Neural progenitor cell (in vitro differentiated cells): Measurements from ENCODE around the gene LRRC47. TPM values are rescaled to one million over a fixed set of nuclear protein-coding genes. Genes with fewer than 3 reads are reported as not detected.
A peak's percentile ranks its signal among the peaks of the same experiment; 100 is the strongest.

ENCODE experiments used
- DNase-seq: peaks from one replicate; pipeline ENCODE4 v3.0.0-alpha.2; 2016; ENCODE audit warnings: low spot score
- H2AFZ ChIP-seq: fragments of 200-600 bp; sonication (generic); replicated peaks from 2 replicates; pipeline ENCODE4 v1.6.1; 2016; ENCODE audit warnings: antibody characterized with exemption
- H3F3A ChIP-seq: fragments of 200-600 bp; sonication (generic); 2 replicates; pipeline ENCODE4 v1.6.1; 2016; ENCODE audit warnings: antibody characterized with exemption, low read depth
- H3K27ac ChIP-seq: fragments of 200-600 bp; sonication (generic); 2 replicates; pipeline ENCODE4 v1.5.1; 2016; ENCODE audit warnings: mild to moderate bottlenecking
- H3K27me3 ChIP-seq: fragments of 200-600 bp; sonication (generic); 2 replicates; pipeline ENCODE4 v1.6.1; 2016; ENCODE audit warnings: mild to moderate bottlenecking, moderate library complexity
- H3K36me3 ChIP-seq: fragments of 200-600 bp; sonication (generic); 2 replicates; pipeline ENCODE4 v1.5.1; 2016
- H3K4me1 ChIP-seq: fragments of 200-600 bp; sonication (generic); 2 replicates; pipeline ENCODE4 v1.6.1; 2016; ENCODE audit warnings: mixed run types
- H3K4me2 ChIP-seq: fragments of 200-600 bp; sonication (generic); 2 replicates; pipeline ENCODE4 v1.6.1; 2016
- H3K4me3 ChIP-seq: fragments of 200-600 bp; sonication (generic); 2 replicates; pipeline ENCODE4 v1.5.1; 2016
- H3K79me2 ChIP-seq: fragments of 200-600 bp; sonication (generic); 2 replicates; pipeline ENCODE4 v1.6.1; 2016; ENCODE audit warnings: low read depth
- H3K9ac ChIP-seq: fragments of 200-600 bp; sonication (generic); 2 replicates; pipeline ENCODE4 v1.6.1; 2016
- H3K9me3 ChIP-seq: fragments of 200-600 bp; sonication (generic); 2 replicates; pipeline ENCODE4 v1.5.1; 2016; ENCODE audit warnings: low read depth
- H4K20me1 ChIP-seq: fragments of 200-600 bp; sonication (generic); 2 replicates; pipeline ENCODE4 v1.6.1; 2016; ENCODE audit warnings: low read depth
- H3K27ac Mint-ChIP-seq: 3 replicates; pipeline ENCODE4 v1.8.0; 2021; ENCODE audit warnings: mixed read lengths
- H3K27me3 Mint-ChIP-seq: 2 replicates; pipeline ENCODE4 v1.8.0; 2022; ENCODE audit warnings: low read depth, mild to moderate bottlenecking, inconsistent platforms, moderate library complexity, mixed read lengths; ENCODE audit not compliant: insufficient read depth
- H3K36me3 Mint-ChIP-seq: 3 replicates; pipeline ENCODE4 v1.8.0; 2021; ENCODE audit warnings: mixed read lengths
- H3K4me1 Mint-ChIP-seq: 3 replicates; pipeline ENCODE4 v1.8.0; 2021; ENCODE audit warnings: mixed read lengths
- H3K4me3 Mint-ChIP-seq: 3 replicates; pipeline ENCODE4 v1.8.0; 2021; ENCODE audit warnings: mild to moderate bottlenecking, moderate library complexity, mixed read lengths
- H3K9me3 Mint-ChIP-seq: 3 replicates; pipeline ENCODE4 v1.8.0; 2020; ENCODE audit warnings: mixed read lengths
- EZH2 ChIP-seq: fragments of 200-600 bp; sonication (generic); IDR thresholded peaks from 2 replicates; pipeline ENCODE4 v1.6.1; 2017; ENCODE audit warnings: antibody characterized with exemption, mild to moderate bottlenecking, moderate library complexity
- EZH2phosphoT487 ChIP-seq: fragments of 200-600 bp; sonication (generic); IDR thresholded peaks from 2 replicates; pipeline ENCODE4 v1.6.1; 2017; ENCODE audit warnings: antibody characterized with exemption
- total RNA-seq: library from RNA; depleted of rRNA; stranded (reverse); fragments of >200 nt; gene quantifications from 2 replicates; pipeline ENCODE4 v1.2.3, GENCODE V29; 2015; ENCODE audit warnings: low replicate concordance
- TF ChIP-seq, protein P1 (sequence below): fragments of 200-600 bp; sonication (generic); IDR thresholded peaks from 2 replicates; pipeline ENCODE4 v1.5.1; 2017; ENCODE audit warnings: antibody characterized with exemption, mild to moderate bottlenecking

The LRRC47 gene
- total RNA-seq, 1 donor from 2014 or later: 51.0 TPM

DNA sequence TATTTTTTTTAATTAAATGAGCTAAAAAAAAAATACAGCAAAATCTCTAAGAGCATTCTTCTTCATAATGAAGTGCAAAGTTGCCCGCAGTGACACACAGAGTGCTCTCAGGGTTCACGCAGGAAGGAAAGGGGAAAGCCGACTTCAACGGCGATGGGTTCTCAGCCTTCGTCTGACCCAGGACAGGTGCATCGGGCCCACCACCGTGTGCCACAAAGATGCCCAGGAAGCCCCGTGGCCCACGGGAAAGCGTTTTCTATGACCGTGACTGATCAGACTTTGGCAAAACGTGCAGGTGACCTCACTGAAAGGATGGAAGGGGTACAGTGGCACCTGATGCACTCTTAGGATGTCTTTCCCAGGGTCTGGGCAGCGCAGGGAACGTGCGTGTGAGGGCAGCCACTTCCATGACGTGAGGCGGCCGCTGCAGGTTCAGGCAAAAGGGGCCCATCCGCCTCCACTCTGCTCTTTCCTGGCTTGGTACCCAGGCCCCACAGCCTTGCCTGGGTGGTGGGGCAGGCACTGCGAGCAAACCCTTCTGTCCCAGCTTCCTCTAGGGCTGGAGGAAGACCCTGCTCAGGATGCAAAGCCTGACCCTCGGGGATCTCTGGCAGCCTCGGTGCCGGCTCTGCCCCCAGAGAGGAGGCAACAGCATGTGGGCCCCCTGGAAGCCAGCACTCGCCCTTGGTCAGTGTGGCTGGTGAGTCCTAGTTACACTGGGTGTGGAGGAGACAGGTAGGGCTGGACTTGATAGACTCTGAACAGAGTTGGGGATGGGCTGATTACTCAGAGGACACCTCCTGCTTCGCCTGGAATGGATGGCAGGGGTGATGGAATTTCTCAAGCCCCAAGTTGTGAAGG, 8.3 kb downstream of the LRRC47 start:
- Histone ChIP-seq H3K79me2 (peaks cover 19% of the 10 kb centered on the region), H3K4me3 (no peak overlapping the region), H3F3A (no peaks in the 10 kb centered on the region), H3K9ac (no peak overlapping the region), H3K4me1 (no peaks in the 10 kb centered on the region), H2AFZ (no peak overlapping the region), H3K9me3 (no peaks in the 10 kb centered on the region), H4K20me1 (peaks cover 24% of the 10 kb centered on the region), H3K4me2 (no peak overlapping the region), H3K36me3 (no peaks in the 10 kb centered on the region), H3K27me3 (no peaks in the 10 kb centered on the region), H3K27ac (no peak overlapping the region)
- Mint-ChIP-seq H3K27ac (no peak overlapping the region), H3K4me1 (no peaks in the 10 kb centered on the region), H3K36me3 (peaks cover 12% of the 10 kb centered on the region), H3K9me3 (no peaks in the 10 kb centered on the region), H3K27me3 (peaks cover 3% of the 10 kb centered on the region), H3K4me3 (peak overlapping the region; percentile 36)
- no peak for DNase-seq
- TF ChIP-seq EZH2phosphoT487 (no peak), EZH2 (no peak)
- TF ChIP-seq, protein P1, sequence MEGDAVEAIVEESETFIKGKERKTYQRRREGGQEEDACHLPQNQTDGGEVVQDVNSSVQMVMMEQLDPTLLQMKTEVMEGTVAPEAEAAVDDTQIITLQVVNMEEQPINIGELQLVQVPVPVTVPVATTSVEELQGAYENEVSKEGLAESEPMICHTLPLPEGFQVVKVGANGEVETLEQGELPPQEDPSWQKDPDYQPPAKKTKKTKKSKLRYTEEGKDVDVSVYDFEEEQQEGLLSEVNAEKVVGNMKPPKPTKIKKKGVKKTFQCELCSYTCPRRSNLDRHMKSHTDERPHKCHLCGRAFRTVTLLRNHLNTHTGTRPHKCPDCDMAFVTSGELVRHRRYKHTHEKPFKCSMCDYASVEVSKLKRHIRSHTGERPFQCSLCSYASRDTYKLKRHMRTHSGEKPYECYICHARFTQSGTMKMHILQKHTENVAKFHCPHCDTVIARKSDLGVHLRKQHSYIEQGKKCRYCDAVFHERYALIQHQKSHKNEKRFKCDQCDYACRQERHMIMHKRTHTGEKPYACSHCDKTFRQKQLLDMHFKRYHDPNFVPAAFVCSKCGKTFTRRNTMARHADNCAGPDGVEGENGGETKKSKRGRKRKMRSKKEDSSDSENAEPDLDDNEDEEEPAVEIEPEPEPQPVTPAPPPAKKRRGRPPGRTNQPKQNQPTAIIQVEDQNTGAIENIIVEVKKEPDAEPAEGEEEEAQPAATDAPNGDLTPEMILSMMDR: no peak

DNA sequence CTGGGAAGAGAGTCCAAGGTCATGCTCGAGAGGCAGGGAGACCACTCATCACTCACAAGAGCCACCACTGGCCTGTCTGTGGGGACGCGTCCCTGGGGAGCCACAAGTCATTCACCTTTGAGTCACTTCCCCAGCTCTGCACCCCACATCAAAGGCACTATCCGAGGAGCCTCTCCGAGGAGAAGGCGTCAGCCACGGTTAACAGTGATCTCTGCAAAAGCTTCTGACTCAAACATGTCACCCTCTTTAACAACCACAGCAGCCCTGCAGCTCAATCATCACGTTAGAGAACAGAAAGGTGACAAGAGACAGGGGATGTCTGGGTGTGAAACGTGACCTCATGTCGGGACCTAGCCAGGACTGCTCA, 9.0 kb downstream of the LRRC47 start:
- peaks cover 3% of the 10 kb centered on the region for H3K27me3 Mint-ChIP-seq
- no peak for DNase-seq
- no peaks in the 10 kb centered on the region for H3K4me1 Mint-ChIP-seq
- Histone ChIP-seq H3K9ac (no peak overlapping the region), H3F3A (no peaks in the 10 kb centered on the region), H3K4me1 (no peaks in the 10 kb centered on the region), H3K27me3 (no peaks in the 10 kb centered on the region), H3K4me3 (no peak overlapping the region), H2AFZ (no peak overlapping the region), H3K4me2 (no peak overlapping the region), H3K36me3 (no peaks in the 10 kb centered on the region), H3K9me3 (no peaks in the 10 kb centered on the region), H4K20me1 (peaks cover 19% of the 10 kb centered on the region), H3K27ac (no peak overlapping the region), H3K79me2 (peaks cover 13% of the 10 kb centered on the region)
- H3K4me3 Mint-ChIP-seq: no peak overlapping the region
- no peaks in the 10 kb centered on the region for H3K9me3 Mint-ChIP-seq
- H3K36me3 Mint-ChIP-seq: peaks cover 10% of the 10 kb centered on the region
- no peak overlapping the region for H3K27ac Mint-ChIP-seq
- no peak for TF ChIP-seq EZH2
- TF ChIP-seq EZH2phosphoT487: no peak
- TF ChIP-seq, protein P1: no peak

DNA sequence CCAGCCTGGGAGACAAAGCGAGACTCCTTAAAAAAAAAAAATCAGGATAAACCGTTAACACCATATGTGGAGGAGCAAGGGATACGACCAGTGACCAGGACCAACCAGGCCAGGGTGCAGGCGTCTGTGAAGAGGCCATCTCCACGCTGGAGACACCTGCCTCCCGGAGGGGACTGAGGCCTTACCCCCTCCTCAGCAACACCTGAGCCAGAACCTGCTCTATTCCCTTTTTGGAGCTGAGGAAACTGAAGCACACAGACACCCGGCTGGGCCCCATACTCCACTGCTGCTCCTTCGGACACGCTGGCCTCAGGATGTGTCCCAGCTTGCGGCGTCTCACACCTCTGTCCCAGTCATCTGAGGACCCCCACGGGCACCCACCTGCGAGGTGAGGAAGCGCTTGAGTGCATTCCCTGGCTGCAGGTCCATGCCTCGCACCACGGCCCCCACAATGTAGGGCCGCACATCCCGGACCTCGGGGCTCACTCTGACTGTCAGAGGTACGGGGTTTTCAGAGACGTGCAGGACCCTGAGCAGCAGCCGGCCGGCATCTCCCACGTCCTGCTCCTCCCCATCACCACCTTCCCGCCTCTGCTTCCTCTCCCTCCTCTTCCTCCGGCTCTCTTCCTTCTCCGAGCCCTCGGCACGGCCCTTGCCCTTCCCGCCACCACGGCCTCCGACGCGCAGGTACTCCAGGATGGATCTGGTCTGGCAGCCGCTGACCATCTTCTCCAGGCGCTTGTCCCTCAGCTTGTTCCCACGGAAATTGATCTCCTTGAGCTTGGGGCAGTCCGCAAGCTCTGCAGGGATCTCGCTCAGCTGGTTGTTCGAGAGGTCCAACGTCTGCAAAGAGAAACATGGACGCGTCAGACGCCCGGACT, 9.6 kb downstream of the LRRC47 start:
- H2AFZ ChIP-seq: no peak overlapping the region
- no peak for DNase-seq
- H3K27ac ChIP-seq: no peak overlapping the region
- no peak overlapping the region for H3K4me3 ChIP-seq
- peaks cover 10% of the 10 kb centered on the region for H3K36me3 Mint-ChIP-seq
- H3K4me2 ChIP-seq: no peak overlapping the region
- no peaks in the 10 kb centered on the region for H3K36me3 ChIP-seq
- H3K9me3 Mint-ChIP-seq: no peaks in the 10 kb centered on the region
- H3K27me3 ChIP-seq: no peaks in the 10 kb centered on the region
- no peaks in the 10 kb centered on the region for H3F3A ChIP-seq
- H3K27ac Mint-ChIP-seq: no peak overlapping the region
- TF ChIP-seq, protein P1: no peak
- TF ChIP-seq EZH2: no peak
- TF ChIP-seq EZH2phosphoT487: no peak
- H3K4me1 ChIP-seq: no peaks in the 10 kb centered on the region
- H4K20me1 ChIP-seq: peaks cover 19% of the 10 kb centered on the region
- H3K79me2 ChIP-seq: peaks cover 7% of the 10 kb centered on the region
- no peaks in the 10 kb centered on the region for H3K9me3 ChIP-seq
- H3K4me3 Mint-ChIP-seq: no peak overlapping the region
- H3K4me1 Mint-ChIP-seq: no peaks in the 10 kb centered on the region
- peaks cover 3% of the 10 kb centered on the region for H3K27me3 Mint-ChIP-seq
- no peak overlapping the region for H3K9ac ChIP-seq
